ENCODE data around the gene MOGAT1.
"Not testable (repeated sequence)": the region's sequence is repeated elsewhere in the genome, so short reads cannot be mapped to it uniquely, and the experiment has no call there.

MOGAT1 gene

DNA sequence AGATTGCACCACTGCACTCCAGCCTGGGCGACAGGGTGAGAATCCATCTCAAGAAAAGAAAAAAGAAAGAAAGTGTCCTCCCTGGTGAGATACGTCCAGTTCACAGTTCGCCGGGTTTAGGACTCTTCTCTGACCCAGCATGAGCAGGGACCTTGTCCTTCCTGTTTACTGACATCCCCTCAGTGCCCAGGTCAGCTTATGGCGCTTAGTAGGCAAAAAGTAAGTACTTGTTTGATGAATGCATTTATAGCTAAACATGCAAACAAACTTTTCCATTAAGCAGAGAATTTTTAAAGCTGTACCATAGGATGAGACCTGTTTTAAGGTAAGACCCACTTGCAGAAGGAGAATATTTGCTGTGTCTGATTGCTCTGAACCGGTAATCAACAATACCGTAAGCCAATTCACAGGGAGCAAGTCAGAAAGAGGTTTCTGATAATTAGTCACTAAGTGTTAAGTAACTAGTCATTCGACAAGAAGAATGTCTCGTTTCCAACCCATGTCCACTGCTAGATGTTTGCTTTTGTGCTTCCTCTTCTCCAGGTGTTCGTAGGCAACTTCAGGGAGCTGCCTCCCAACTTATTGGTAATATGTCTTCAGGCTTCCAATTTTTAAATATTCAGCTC, 40.0 kb downstream of the MOGAT1 start:
- DNase-seq, result no peak

- DNase-seq, result peak; percentile 62
These were observed 41.5 kb downstream of the MOGAT1 start for GRCh38 chr2:222713002-222713401.

GRCh38 chr2:222714361-222715241, 43.1 kb downstream of the MOGAT1 start:
- no peak for DNase-seq

DNA sequence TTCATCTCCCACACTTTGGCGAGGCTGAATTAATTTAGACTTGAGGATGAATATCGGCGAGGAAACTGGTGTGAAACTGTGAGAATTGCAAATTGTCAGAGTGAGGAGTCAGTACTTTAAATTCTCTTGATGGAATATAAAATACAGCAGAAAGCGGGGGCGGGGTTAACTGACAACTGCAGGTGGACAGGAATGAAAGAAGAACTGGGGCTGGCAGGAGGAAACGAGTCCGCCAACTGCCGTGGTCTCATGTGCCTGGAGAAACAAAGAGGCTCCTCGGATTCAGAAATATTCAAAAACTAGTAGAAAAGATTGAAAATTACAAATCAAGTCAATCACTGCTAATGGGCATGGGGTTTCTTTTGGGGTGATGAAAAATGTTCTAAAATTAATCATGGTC, 44.3 kb downstream of the MOGAT1 start:
- no peak for DNase-seq

- not testable (repeated sequence) for DNase-seq
These were observed 48.3 kb downstream of the MOGAT1 start for GRCh38 chr2:222719787-222720186.

- DNase-seq, result not testable (repeated sequence)
These were observed 50.1 kb downstream of the MOGAT1 start for GRCh38 chr2:222721597-222721996.

GRCh38 chr2:222722327-222722946, 51.0 kb downstream of the MOGAT1 start:
- DNase-seq, result peak; percentile 84

GRCh38 chr2:222724208-222724607, 52.8 kb downstream of the MOGAT1 start:
- no peak for DNase-seq

- no peak for DNase-seq
These were observed 57.2 kb downstream of the MOGAT1 start for GRCh38 chr2:222728621-222729020.

- no peak for DNase-seq
These were observed 59.0 kb downstream of the MOGAT1 start for GRCh38 chr2:222730366-222730999.

DNA sequence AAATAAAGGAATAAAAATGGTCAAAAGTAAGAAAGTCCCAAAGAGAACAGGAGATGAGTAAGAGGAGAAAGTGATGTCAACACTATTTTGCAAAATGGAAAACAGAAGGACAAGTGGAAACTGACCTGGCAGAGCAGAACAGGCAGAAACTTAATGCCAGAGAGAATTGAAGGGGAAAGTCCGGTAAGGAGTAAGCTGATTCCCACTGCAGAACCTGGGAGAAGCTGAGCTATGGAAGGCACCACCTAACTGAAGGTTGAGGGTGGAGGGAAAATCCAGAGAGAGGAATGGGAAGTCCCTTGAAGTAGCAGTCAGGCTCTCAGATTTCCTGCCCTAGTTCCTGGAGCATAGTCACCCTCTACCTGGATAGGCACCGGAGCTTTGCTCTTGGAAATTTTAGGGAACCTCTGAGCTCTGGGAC, 59.8 kb downstream of the MOGAT1 start:
- no peak for DNase-seq

DNA sequence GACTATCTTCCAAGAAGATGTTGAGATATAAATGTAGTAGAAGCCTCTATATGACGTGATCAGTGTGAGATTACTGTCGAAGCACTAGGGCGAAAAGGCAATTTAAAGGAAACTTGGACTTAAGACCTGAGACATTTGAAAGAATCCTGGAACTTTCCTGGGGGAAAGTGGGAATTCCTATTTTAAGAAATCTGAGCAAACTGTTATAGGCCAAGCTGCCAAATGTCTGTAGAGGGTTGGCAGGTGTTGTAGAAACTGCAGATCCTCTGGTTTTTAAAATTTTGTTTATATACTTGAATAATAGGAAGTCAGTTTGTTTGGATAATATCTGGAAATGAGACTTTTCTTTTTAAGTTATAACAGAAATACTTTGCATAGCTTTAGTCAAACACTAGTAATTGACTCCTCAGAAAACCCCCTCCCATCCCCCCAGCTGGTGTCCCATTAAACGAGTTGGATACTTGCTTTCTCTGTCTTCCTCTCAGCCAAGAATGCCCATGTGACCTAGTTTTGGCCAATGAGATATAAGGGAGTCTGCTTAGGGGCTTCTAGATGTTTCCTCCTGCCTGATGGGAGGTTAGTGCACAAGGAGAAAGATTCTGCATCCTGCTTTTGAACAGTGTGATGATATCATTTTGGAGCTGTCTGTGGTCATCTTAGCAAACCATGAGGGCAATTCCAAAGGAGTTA, 61.2 kb downstream of the MOGAT1 start:
- DNase-seq, result no peak

DNA sequence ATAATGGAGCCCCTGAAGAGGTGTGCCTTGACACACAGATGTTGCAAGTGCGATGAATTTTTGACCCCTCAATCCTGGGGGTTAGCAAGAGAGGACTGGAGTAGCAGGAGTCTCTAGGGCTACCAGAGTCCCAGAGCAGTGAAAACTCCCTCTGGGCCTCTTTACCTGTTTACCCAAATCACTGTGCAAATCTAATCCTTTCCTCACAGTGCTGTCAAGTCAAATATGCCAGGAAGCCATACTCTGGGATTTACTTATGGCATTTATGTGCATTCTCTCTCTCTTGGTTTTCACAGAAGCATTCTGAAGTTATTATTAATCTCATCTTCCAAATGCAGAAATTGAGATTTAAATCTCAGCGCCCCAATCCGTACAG, 62.0 kb downstream of the MOGAT1 start:
- no peak for DNase-seq

GRCh38 chr2:222733846-222734702, 62.6 kb downstream of the MOGAT1 start:
- no peak for DNase-seq

DNA sequence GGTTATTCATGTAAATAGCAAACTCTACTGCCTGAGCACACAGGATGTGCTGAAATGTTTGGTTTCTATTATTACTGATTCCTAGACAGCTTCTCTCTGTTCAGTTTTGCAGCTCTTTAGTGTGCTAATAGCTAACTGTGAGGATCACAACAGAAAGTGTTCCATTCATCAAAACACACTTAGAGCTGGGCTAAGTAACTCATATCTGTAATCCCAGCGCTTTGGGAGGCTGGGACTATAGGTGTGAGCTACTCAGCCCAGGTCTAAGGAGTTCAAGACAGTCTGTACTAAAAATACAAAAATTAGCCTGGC, 63.2 kb downstream of the MOGAT1 start:
- no peak for DNase-seq

DNA sequence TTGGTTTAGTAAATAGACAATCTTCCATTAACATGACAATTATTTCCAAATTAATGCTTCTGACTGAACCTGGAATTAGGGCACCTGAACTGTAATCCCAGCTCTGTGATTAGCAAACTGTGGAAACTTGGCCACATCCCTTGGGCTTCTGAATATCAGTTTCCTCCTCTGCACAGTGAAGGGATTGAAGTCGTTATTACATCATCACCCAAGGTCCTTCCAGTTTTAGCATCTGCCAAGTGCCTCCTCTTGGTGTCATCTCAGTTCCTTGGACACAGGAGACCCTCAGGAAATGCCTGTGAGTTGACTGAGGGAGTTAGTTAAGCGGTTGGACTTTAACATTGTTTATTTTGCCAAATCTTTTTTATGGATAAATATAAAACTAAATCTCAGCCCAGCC, 64.8 kb downstream of the MOGAT1 start:
- DNase-seq, result peak; percentile 53

GRCh38 chr2:222736924-222737323, 65.5 kb downstream of the MOGAT1 start:
- DNase-seq, result no peak

- no peak for DNase-seq
These were observed 66.9 kb downstream of the MOGAT1 start for GRCh38 chr2:222738312-222738711.

- no peak for DNase-seq
These were observed 67.4 kb downstream of the MOGAT1 start for GRCh38 chr2:222738809-222739208.

- DNase-seq, result no peak
These were observed 68.5 kb downstream of the MOGAT1 start for GRCh38 chr2:222739939-222740338.

DNA sequence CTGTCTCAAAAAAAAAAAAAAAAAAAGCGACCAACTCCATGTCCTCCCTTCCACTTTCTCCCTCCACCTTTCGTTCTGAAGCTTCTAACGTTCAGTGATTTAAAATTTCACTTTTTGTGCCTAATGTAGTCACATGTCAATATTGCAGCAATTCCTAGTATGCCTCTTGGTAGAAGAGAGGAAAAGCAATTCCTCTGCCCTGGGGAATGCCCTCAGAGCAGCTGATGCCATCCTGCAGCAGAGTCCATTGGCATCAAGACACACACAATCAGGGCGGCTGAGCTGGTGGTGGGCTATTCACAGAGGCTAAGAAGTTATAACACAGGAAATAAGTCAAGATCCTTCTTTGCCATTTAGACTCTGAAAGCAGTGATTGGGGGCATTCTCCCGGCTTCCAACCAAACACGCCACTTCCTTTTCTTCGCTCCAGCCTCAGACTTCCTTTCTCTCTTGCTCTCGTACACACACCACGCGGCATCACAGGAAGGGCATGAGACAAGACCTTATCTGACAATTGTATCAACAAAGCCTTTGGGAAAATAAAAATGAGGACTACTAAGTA, 71.9 kb downstream of the MOGAT1 start:
- no peak for DNase-seq

Measured in fibroblast of skin of scalp (primary cell).